Muscle of arm (tissue), 12 donors: ENCODE measurements around the gene DYNLT4. TPM values are rescaled to one million over a fixed set of nuclear protein-coding genes. Genes with fewer than 3 reads are reported as not detected.
"Not testable (repeated sequence)": the region's sequence is repeated elsewhere in the genome, so short reads cannot be mapped to it uniquely, and the experiment has no call there.

Experiments
- DNase-seq: peaks from one replicate; pipeline ENCODE4 v3.0.0-alpha.2; 2013
- polyA plus RNA-seq, 12 donors: library from polyadenylated mRNA; unstranded; fragments of 120-200 nt; gene quantifications; one replicate each; pipeline ENCODE4 v1.2.1, GENCODE V29; 2013; ENCODE audit not compliant: insufficient read length in 12 of 12

DYNLT4 gene
- polyA plus RNA-seq, 12 donors = 0.17 to 0.45 (median 0.32) TPM; not detected in 6

DNA sequence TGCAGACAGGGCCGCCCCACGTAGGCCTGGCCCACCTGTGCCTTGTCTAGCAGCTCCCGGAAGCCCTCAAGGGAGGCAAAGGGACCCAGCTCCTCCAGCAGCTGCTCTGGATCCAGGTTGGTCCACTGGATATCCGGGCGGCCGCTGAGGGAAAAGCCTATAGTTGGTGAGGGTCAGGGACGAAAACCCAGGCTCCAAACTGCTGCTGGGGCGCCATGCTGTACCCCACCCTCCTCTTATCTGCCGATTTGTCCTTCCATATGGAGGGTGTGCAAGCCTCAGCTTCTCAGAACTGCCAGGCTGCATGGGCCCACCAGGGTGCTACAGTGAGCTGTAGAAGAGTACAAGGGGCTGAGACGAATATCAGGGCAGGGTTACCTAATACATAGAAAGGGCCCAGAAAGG, 23.8 kb upstream of the DYNLT4 start:
- DNase-seq = no peak

DNA sequence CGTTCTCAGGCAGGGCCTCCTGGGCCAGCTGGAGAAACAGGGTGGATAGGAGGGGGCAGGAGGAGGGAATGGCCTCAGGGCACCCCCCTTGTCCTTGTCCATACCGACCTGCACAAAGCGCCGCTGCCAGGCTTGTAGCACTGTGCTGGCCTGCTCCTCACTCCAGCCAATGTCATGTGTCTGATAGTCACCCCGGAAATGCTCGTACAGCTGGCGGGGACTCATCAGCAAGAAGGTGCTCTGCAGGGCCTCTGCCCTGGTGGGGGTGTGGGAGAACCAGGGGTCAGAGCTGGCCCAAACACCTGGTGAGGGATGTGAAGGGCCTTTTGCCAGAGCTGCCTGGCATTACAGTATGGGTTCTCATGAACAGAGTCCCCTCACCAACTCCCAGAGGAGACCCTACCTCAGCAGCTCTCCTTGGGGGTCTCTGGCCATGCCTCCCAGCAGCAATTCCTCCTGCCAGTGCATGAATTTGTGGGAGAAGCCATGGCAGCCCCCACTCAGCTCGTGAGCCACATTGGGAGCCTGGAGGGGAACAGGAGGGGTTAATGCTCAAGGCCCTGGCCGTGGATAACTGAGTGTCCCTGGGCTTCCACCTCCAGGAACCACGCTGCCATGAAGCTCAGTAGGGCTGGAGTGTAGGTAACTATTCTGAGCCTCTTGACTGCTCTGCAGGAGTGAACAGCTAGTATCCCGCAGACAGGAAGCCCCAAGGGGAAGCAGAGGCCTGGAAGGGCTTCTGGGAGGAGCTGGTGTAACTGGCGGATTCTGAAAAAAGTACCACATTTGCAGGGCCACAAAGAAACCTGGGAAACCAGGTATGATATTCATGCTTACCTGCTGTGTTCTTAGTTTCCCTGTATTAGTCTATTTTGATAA, 22.6 kb upstream of the DYNLT4 start:
- no peak for DNase-seq

DNA sequence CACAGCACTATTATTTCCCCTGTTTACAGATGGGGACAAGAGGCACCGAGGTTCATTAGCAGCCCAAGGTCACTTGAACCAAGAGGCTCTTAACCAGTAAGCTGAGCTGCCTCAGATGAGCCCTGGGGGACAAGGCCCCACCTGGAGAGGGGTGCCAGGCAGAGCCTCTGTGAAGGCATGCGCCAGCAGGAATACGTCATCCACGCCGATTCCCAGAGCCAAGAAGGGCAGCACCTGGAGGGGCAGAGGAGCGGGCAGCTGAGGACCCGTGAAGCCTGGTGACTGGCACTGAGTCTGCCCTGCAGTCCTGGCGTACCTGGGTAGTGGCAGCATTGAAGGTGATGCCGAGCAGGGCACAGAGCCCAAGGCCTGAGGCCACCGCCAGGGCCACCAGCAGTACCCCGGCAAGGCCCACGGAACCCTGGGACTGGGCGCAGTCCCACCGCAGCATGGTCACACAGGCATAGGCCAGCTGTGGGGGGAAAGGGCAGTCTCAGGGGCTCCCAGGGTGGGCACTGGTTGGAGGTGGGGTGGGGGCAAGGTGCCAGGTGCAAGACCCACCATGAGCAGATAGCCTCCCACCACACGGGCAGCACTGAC, 21.8 kb upstream of the DYNLT4 start:
- DNase-seq = no peak

DNA sequence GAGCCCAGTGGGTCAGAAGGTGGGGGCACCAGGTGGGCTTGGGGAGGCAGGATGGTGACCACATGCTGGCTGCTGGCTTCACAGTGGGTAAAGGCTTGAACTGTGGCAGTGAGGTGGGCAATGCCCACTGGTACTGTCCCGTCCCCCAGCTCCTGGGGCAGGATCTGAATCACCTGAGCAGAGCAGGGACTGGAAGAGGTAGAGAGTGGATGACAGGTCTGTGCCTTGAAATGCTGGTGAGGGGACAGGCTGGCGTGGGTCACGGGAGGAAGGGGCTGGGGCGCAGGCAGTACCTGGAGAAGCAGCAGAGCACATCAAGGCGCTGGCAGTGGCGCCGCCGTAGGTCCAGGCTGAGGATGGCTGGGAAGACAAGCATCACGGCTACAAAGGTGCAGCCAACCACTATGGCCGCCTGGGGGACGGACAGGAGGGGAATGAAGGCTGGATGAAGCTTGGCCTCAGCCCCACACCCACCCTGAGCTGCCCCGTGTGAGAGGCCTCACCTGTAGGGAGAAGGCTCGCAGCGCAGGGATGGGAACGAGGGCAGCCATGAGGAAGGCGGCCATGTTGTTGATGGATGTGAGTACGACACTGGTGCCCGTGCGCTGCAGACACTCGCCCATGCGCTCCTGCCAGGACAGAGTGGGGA, 21.0 kb upstream of the DYNLT4 start:
- DNase-seq = no peak

DNA sequence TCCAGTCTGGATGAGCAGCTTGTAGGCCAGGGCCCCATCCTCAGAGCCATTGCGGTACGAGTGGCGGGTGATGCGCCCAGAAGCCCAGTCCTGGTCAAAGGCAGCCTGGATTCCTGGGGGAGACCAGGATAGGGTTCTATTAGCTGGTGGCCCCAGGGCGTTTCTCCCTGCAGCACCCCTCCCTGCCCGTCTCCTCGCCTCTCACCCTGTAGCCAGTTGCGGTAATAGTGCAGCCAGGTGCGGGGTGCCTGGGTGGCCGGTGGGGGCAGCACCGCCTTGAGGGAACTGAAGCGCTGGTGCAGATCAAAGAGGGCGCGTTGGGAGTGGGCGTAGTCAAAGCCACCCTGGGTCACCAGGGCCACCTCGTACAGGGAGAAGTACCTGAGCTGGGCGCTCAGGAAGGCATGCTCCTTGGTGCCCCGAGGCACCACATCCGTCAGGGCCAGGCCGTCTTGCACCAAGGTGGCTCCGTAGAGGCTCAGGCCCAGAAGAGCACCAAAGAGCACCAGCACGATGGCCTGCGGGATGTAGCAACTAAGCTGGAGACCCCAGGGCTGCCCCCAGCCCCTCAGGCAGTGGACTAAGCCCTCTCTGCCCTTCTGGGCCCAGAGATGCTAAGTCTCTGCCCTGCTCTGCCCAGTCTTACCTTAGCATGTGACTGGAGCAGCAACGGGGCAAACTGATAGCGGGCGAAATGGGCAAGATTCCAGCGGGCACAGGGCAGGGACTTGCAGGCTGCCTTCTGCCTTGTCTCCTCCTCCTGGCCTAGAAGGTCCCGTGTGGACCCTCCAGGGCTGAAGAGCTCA, 20.2 kb upstream of the DYNLT4 start:
- DNase-seq = no peak

DNA sequence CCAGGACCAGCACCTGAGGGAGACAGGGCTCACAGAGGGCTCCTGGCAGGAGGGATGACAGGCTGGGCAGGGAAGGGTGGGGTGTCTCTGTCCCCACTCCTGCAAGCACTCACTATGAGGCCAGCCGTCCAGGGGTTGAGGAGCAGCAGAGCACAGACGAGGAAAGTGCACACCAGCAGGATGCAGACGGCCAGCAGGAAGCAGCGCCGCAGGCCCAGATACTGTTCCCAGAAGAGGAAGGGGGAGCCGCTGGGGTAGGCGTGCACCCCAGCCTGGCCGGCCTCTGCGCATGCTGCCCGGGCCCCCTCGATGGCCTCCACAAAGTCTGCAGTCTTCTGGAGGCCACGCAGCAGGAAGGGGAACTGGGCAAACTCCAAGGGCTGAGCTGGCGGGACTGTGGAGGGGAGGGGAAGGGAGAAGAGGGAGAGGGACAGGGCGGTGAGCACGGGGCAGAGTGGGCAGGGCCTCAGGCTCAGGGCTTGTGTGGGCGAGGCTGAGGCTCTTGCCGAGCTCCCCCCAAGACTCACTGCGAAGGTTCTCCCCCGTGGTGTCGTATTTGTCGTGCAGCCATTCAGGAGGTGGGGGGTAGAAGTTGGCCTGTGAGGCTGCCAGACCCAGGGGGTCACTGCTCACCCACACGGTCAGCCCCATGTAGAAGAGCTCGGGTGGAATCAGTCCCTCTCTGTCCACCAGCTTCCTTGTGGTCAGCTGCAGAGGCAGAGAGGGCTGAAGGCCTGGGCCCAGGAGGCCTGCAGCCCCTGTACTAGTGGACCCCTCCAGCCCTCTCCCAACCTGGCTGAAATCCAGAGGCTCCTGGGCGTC, 19.4 kb upstream of the DYNLT4 start:
- peak; percentile 69 for DNase-seq

DNA sequence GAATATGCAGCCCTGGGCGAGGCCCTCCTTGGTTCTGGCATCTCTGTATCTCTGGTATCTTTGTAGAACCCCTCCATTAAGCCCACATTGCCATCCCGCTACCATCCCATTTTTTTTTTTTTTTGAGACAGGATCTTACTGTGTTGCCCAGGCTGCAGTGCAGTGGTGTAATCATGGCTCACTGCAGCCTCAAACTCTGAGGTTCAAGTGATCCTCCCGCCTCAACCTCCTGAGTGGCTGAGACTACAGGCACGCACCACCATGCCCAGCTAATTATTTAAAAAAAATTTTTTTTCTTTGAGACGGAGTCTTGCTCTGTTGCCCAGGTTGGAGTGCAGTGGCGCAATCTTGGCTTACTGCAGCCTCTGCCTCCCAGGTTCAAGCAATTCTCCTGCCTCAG, 17.2 kb upstream of the DYNLT4 start:
- not testable (repeated sequence) for DNase-seq

DNA sequence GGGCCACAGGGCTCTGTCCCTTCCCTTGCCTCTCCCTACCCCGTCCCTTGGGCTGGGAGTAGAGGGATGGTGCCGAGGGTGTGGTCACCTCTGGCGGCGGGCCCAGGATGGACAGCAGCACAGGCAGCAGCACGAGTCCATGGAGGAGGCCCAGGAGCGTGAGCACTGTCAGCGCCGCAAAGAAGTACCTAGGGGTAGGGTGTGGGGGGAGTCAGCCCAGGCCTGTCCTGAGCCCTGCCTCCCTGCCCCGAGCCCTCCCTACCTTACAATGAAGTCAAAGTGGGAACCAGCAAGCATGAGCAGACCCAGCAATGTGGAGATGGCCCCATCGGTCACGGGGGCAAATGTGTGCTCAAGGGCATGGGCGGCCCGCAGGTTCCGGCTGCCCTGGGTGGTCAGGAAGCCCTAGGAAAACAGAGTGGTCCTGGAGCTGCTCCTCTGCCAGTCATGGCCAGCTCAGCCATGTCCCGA, 15.9 kb upstream of the DYNLT4 start:
- DNase-seq = no peak

DNA sequence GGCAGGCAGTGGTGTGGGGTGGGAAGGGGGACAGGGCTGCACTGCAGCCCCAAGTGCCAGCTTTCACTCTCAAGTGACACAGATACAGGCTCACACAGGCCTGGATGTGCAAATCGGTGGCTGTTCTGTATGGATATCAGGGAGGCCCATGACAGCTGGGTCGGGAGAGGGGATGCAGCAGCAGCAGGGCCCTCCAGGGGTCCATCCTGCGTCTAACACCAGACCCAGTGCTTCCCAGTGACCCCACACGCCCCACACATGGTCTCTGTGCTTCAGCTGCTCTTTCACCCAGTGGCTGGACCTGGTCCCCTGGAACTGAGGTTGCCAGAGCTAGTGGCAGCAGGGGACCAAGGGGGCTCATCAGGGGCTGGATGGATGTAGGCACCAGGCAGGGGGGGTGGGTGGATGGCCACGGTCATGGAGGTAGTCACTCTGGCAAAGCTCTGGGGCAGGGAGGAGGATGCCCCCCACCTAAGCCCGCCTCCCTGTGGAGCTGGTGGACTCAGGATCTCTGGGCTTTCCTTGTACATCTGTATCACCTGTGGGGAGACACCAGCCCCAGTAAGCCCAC, 15.1 kb upstream of the DYNLT4 start:
- DNase-seq = no peak

DNA sequence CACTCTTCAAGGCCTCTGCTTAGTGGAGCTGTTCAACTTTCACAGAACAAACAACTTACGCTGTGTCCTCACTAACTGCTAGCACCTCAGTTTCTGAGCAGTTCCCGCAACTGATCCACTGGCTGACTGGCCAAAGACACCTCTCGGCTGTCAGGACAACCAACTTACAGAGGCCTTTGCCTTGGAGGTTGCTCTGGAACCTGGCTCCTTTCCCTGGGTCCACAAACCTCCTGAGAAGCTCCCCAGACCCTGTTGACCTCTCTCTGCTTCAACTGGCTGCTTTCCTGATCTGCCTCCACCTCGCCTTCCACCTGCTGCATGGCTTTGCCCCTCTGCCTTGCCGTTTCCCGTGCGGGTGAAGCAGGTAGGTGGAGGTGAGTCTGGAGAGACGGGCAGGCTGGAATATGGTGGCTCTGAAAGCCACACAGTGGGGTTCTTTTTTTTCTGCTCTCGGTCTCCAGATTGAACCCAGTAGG, 14.1 kb upstream of the DYNLT4 start:
- DNase-seq = no peak

DNA sequence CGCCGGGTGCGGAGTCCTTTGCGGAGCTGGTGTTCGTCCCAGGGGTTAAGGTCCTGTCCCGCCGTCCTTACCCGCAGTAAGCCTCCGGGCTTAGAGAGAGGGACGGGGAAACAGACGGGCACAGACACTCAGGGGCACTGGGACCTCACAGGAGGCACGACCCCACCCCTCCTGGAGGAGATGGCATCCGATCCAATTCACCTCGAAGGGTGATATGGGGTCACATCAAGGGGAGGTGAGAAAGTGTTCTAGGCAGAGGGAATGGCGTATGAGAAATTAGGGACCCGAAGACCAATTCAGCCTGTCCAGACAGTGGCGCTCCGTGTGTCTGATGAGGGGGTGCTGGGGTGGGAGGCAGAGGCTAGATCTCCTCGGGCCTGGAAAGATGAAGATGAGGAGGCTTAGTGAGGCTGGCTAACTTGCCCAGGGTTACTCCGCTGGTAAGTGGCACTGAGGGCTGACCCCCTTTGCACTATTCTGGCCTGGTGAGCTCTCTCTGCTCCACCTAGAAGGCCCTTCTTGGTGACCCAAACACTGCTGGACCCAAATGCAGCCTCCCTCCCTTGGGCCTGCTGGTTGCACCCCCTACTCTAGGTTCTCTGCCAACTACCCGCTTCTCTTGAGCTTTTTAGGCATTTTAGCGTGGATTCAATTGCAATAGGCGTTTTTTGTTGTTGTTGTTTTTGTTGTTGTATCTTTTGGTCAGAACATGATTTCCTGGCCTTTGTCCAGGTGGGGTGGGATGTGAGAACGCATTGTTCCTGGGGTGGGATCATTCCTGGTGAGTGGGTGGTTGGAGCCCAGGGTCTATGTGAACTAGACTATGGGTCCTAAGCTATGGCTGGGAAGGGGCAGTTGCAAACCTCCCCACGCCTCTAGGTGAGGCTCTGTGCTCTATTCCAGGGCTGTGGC, 13.4 kb upstream of the DYNLT4 start:
- DNase-seq = no peak

DNA sequence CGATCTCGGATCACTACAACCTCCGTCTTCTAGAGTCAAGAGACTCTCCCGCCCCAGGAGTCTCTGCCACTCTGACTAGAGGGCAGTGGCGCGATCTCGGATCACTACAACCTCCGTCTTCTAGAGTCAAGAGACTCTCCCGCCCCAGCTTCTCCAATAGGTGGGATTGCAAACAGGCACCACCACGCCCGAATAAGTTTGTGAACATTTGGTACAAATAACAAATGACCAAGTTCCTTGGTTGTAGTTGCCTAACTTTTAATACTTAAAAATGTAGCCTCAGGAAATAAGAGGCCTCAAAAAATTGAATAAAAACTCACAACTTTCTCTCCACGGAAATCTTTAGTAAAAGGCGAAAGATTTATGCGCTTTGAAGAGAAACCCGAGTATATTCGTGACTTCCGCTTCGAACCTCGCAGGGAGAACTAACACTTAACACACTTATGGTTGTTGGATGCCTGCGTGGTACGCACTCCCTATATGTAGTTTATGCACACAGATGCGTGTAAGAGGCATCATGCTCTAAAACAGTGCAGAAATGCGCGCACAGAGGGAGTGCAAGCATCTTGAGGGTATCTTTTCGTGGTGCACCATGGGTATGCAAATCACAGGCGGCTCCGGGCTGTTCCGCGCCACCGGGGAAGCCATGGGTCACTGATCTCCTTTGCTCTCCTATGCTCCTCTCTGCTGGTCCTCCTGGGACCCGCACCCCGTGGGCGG, 12.6 kb upstream of the DYNLT4 start:
- DNase-seq = peak; percentile 86

DNA sequence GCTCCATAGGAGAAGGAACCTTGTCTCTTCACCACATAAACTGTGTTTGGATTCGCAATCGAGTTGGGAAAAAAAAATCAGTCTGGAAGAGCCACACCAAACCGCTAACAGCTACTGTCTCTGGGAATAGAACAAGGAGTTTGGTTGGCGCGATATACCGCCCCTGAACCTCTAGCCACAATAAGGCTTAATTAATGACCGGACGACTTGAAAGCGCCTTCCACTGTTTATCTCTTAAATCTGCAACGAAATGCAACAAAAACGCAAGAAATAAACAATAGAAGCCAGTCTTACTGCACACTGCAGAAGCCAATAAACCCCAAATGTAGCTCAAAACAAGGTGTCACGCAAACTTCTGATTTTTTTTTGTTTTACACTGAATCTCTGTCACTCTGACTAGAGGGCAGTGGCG, 12.1 kb upstream of the DYNLT4 start:
- no peak for DNase-seq

DNA sequence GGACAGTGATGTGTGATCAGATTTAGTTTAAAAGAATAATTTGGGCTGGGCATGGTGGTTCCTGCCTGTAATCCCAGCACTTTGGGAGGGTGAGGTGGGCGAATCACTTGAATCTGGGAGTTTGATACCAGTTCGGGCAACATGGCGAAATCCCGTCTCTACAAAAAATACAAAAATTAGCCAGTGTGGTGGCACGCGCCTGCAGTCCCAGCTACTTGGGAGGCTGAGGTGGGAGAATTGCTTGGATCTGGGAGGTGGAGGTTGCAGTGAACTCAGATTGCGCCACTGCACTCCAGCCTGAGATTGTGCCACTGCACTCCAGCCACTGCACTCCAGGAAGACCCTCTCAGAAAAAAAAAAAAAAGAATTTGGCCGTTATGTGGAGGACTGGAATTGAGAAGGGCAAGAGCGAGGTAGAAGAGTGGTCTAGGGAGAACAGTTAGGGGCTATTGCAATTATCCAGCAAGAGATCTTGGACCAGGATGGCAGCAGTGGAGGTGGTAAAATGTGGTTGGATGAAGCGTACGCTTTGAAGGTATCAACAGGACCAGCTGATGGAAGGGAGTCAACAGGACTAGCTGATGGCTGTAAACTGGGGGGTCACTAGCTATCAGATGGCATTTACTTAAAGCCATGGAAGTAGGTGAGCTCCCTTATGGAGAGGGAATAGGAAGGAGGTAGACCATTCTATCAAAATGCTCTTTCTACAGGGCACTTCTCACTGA, 10.8 kb upstream of the DYNLT4 start:
- no peak for DNase-seq

DNA sequence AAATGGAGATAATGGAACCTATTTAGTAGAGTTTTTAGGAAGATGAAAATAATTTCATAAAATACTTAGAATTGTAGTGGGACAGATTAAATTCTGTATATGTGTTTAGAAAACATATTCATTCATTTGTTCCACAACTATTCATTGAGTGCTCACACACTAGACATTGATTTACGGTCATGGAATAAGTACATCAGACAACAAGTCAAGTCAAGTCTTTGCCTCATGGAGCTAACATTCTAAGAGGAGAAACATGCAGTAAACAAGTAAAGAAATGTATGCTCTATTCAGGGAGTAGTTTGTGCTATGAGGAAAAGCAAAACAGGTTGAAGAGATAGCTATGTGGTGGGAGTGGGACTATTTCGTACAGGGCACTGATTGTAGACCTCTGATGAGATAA, 10.2 kb upstream of the DYNLT4 start:
- no peak for DNase-seq

DNA sequence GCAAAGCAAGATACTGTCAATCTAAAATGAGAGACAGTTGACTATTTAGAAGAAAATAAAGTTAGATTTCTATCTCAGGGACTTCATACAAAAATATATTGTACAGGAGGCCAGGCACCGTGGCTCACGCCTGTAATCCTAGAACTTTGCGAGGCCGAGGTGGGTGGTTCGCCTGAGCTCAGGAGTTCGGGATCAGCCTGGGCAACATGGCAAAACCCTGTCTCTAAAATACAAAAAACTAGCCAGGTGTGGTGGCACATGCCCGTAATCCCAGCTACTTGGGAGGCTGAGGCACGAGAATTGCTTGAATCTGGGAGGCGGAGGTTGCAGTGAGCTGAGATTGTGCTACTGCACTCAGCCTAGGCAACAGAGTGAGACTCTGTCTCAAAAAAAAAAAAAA, 8.8 kb upstream of the DYNLT4 start:
- not testable (repeated sequence) for DNase-seq

DNA sequence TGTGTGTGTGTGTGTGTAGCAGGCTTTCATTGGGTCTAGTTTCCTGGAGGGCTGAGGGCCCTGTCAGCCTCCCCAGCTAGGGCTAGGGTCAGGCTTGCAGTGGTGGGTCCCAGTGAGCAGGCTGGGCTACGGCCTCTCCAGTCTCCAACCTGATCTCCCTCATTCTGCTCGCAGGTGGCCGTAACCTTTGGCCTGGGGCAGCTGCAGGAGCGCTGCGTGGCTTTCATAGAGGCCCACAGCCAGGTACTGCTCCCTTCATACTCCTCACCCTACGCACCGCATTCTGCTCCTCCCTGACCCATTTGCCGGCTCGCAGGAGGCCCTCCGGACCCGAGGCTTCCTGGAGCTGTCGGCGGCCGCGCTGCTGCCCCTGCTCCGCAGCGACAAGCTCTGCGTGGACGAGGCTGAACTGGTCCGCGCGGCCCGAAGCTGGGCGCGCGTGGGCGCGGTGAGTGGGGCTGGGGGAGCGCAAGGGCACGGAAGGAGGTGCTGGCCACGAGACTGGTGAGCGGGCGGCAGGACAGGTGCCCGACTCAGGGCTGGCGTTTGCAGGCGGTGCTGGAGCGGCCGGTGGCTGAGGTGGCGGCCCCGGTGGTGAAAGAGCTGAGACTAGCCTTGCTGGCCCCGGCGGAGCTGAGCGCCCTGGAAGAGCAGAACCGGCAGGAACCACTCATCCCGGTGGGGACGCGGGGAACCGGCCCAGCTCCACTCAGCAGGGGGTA, 5.8 kb upstream of the DYNLT4 start:
- DNase-seq = no peak
